Loucy (cell line): ENCODE results near the gene RPS28.

Experiments
- H2AFZ ChIP-seq: fragments of 200-600 bp; sonication (generic); 2 replicates; pipeline ENCODE4 v1.6.0; 2016; ENCODE audit warnings: antibody characterized with exemption, mild to moderate bottlenecking, low read length, moderate library complexity
- H3F3A ChIP-seq: fragments of 200-600 bp; 2 replicates; pipeline ENCODE4 v1.6.0; 2016; ENCODE audit warnings: antibody characterized with exemption, low read depth, mild to moderate bottlenecking
- H3K27me3 ChIP-seq: fragments of 200-600 bp; sonication (generic); 2 replicates; pipeline ENCODE4 v1.6.1; 2014; ENCODE audit warnings: low read length, mild to moderate bottlenecking; ENCODE audit not compliant: insufficient read depth, poor library complexity, severe bottlenecking
- H3K36me3 ChIP-seq: fragments of 200-600 bp; sonication (generic); 2 replicates; pipeline ENCODE4 v1.6.1; 2016; ENCODE audit warnings: low read length; ENCODE audit not compliant: insufficient read depth
- H3K4me1 ChIP-seq: fragments of 200-600 bp; sonication (generic); 2 replicates; pipeline ENCODE4 v1.5.1; 2014; ENCODE audit warnings: low read length, mild to moderate bottlenecking; ENCODE audit not compliant: insufficient read depth, poor library complexity, severe bottlenecking
- H3K4me2 ChIP-seq: fragments of 200-600 bp; sonication (generic); 2 replicates; pipeline ENCODE4 v1.6.0; 2014; ENCODE audit warnings: antibody characterized with exemption, low read length, low read depth, mild to moderate bottlenecking; ENCODE audit not compliant: poor library complexity, severe bottlenecking
- H3K4me3 ChIP-seq: fragments of 200-600 bp; sonication (generic); 2 replicates; pipeline ENCODE4 v1.5.1; 2014; ENCODE audit warnings: low read length, mild to moderate bottlenecking, mixed read lengths; ENCODE audit not compliant: poor library complexity, severe bottlenecking
- H3K79me2 ChIP-seq: fragments of 200-600 bp; sonication (generic); 2 replicates; pipeline ENCODE4 v1.6.1; 2014; ENCODE audit warnings: low read length; ENCODE audit not compliant: insufficient read depth
- H3K9ac ChIP-seq: fragments of 200-600 bp; sonication (generic); 2 replicates; pipeline ENCODE4 v1.6.0; 2014; ENCODE audit warnings: mild to moderate bottlenecking, low read depth, low read length, moderate library complexity; ENCODE audit not compliant: poor library complexity, severe bottlenecking
- H3K9me2 ChIP-seq: fragments of 200-600 bp; sonication (generic); replicated peaks from 2 replicates; pipeline ENCODE4 v1.6.1; 2016; ENCODE audit warnings: low read depth, low read length, mixed read lengths
- H3K9me3 ChIP-seq: fragments of 200-600 bp; sonication (generic); 2 replicates; pipeline ENCODE4 v1.6.1; 2014; ENCODE audit warnings: mild to moderate bottlenecking, antibody characterized with exemption, low read length, low read depth; ENCODE audit not compliant: insufficient read depth
- H4K20me1 ChIP-seq: fragments of 200-600 bp; sonication (generic); 2 replicates; pipeline ENCODE4 v1.6.0; 2014; ENCODE audit warnings: antibody characterized with exemption, low read length, mild to moderate bottlenecking; ENCODE audit not compliant: insufficient read depth, poor library complexity, severe bottlenecking
- CTCF ChIP-seq: fragments of 200-600 bp; sonication (generic); conservative IDR thresholded peaks from 2 replicates; pipeline ENCODE4 v1.5.1; 2014; ENCODE audit warnings: mild to moderate bottlenecking, antibody characterized with exemption, low read length
- EZH2phosphoT487 ChIP-seq: fragments of 200-600 bp; IDR thresholded peaks from 2 replicates; pipeline ENCODE4 v1.6.1; 2018; ENCODE audit warnings: antibody characterized with exemption, mild to moderate bottlenecking, moderate library complexity, borderline replicate concordance

Gene RPS28

GRCh38 chr19:8336072-8336569 is 14.8 kb downstream of the RPS28 start:
- no peaks in the 10 kb centered on the region for H3K79me2 ChIP-seq
- H4K20me1 ChIP-seq = no peaks in the 10 kb centered on the region
- no peaks in the 10 kb centered on the region for H3F3A ChIP-seq
- no peak overlapping the region for H3K4me3 ChIP-seq
- H3K4me2 ChIP-seq = no peak overlapping the region
- H2AFZ ChIP-seq = no peak overlapping the region
- TF ChIP-seq EZH2phosphoT487 (no peak), CTCF (no peak)
- H3K36me3 ChIP-seq = no peaks in the 10 kb centered on the region
- no peaks in the 10 kb centered on the region for H3K4me1 ChIP-seq
- H3K9me2 ChIP-seq = no peaks in the 10 kb centered on the region
- no peaks in the 10 kb centered on the region for H3K27me3 ChIP-seq
- no peak overlapping the region for H3K9ac ChIP-seq
- H3K9me3 ChIP-seq = no peaks in the 10 kb centered on the region

- Histone ChIP-seq H3F3A (no peaks in the 10 kb centered on the region), H3K4me3 (no peak overlapping the region), H3K9me3 (no peaks in the 10 kb centered on the region), H3K27me3 (no peaks in the 10 kb centered on the region), H3K79me2 (no peaks in the 10 kb centered on the region), H3K9ac (no peak overlapping the region), H2AFZ (no peak overlapping the region), H3K4me1 (no peaks in the 10 kb centered on the region), H3K4me2 (no peak overlapping the region), H3K36me3 (no peaks in the 10 kb centered on the region), H4K20me1 (no peaks in the 10 kb centered on the region), H3K9me2 (no peaks in the 10 kb centered on the region)
- TF ChIP-seq EZH2phosphoT487 = no peak
- TF ChIP-seq CTCF = no peak
Measured at GRCh38 chr19:8336660-8337059, 15.4 kb downstream of the RPS28 start.

GRCh38 chr19:8337728-8338127 is 16.4 kb downstream of the RPS28 start:
- Histone ChIP-seq H3K79me2 (no peaks in the 10 kb centered on the region), H3F3A (no peaks in the 10 kb centered on the region), H3K36me3 (no peaks in the 10 kb centered on the region), H3K27me3 (no peaks in the 10 kb centered on the region), H4K20me1 (no peaks in the 10 kb centered on the region), H3K9ac (no peak overlapping the region), H3K9me2 (no peaks in the 10 kb centered on the region), H2AFZ (no peak overlapping the region), H3K4me1 (peaks cover 1% of the 10 kb centered on the region), H3K4me2 (no peak overlapping the region), H3K9me3 (no peaks in the 10 kb centered on the region), H3K4me3 (no peak overlapping the region)
- no peak for TF ChIP-seq EZH2phosphoT487
- no peak for TF ChIP-seq CTCF
